HUES64 (cell line): Measurements from ENCODE around the gene STUM.

Experiments used
- H3K27ac ChIP-seq: 2 replicates; pipeline ENCODE4 v1.7.0; 2013; ENCODE audit warnings: low read depth, low read length, inconsistent platforms
- H3K27me3 ChIP-seq: 2 replicates; pipeline ENCODE4 v1.6.1; 2013; ENCODE audit warnings: mild to moderate bottlenecking, low read length; ENCODE audit not compliant: insufficient read depth
- H3K36me3 ChIP-seq: 2 replicates; pipeline ENCODE4 v1.6.1; 2013; ENCODE audit warnings: mild to moderate bottlenecking, low read length; ENCODE audit not compliant: insufficient read depth
- H3K4me1 ChIP-seq: 2 replicates; pipeline ENCODE4 v1.6.1; 2013; ENCODE audit warnings: mild to moderate bottlenecking, low read length, moderate library complexity; ENCODE audit not compliant: insufficient read depth
- H3K4me3 ChIP-seq: 2 replicates; pipeline ENCODE4 v1.5.1; 2013; ENCODE audit warnings: mild to moderate bottlenecking, low read length, moderate library complexity
- H3K9ac ChIP-seq: 2 replicates; pipeline ENCODE4 v1.6.1; 2013; ENCODE audit warnings: mild to moderate bottlenecking, low read depth, low read length
- H3K9me3 ChIP-seq: 2 replicates; pipeline ENCODE4 v1.6.1; 2013; ENCODE audit warnings: low read depth, low read length; ENCODE audit not compliant: insufficient read depth
- WGBS: fragments of 150-250, 120-280 bp; methylation state at CpG from one replicate; pipeline ENCODE4 v1.1.7; 2013; ENCODE audit warnings: missing lambda C conversion rate; 5-methylcytosine and 5-hydroxymethylcytosine counted together

The STUM gene

GRCh38 chr1:226520640-226521355, 27.8 kb upstream of the STUM start:
- peaks cover 14% of the 10 kb centered on the region for H3K4me1 ChIP-seq
- no peak overlapping the region for H3K27ac ChIP-seq
- H3K36me3 ChIP-seq, result no peaks in the 10 kb centered on the region
- no peak overlapping the region for H3K4me3 ChIP-seq
- no peak overlapping the region for H3K9ac ChIP-seq
- no peaks in the 10 kb centered on the region for H3K9me3 ChIP-seq
- no peaks in the 10 kb centered on the region for H3K27me3 ChIP-seq
- WGBS, result 78% methylated on average over 9 of the region's 9 CpGs

DNA sequence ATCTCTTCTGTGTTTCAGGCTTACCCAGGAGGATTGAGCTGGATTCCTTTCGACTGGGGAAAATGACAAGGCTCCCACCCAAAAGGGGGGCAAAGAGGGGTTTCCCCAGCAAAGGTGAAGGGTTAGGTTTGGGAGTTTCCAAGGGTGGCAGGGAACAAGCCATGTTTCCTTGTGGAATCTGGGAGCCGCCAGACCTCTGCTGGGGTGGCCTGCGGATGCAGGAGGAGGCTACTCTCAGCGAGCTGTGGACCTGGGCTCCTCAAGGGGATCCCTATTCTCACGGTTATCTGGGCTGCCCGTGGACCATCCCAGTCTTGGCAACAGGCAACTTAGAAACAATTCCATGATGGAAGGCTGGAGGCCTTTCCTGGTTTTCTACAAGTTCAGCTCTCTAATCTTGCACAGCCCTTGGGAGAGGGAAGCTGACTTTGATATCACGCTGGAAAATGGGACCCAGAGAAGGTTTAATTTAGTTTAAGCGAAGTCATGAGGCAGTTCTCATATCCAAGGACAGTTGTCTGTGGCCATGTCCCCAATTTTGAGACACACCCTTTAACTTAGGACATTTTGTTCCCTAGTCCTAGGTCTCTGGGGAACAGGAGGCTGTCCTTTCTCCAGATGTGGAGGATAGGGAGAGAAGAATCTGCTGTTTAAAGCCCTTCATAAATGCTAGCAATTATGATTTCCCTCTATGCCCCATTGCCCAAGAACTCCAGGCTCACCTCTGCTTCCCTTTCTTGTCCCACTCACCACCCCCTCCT, 24.7 kb upstream of the STUM start:
- H3K27ac ChIP-seq, result no peak overlapping the region
- no peaks in the 10 kb centered on the region for H3K27me3 ChIP-seq
- no peaks in the 10 kb centered on the region for H3K36me3 ChIP-seq
- no peaks in the 10 kb centered on the region for H3K9me3 ChIP-seq
- H3K4me3 ChIP-seq, result no peak overlapping the region
- peaks cover 14% of the 10 kb centered on the region for H3K4me1 ChIP-seq
- no peak overlapping the region for H3K9ac ChIP-seq
- 92% methylated on average over 8 of the region's 8 CpGs for WGBS

DNA sequence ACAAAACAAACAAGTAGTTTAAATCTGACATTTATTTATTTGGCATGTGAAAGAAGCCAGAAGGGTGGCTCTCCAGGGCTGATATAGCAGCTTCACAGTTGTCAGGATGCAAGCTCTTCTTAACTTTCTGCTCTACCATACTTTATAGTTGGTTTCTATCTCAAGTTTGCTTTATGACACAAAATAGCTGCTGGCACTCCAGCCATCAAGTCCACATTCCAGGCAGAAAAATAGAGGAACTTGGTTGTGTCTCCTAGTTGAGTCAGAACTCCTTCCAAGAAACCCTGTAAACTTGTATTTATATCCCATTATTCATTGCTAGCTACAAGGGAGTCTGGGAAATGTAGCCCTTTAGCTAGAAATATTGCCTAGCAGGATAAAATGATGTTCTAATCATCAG, 24.0 kb upstream of the STUM start:
- Histone ChIP-seq H3K27me3 (no peaks in the 10 kb centered on the region), H3K9me3 (no peaks in the 10 kb centered on the region), H3K4me1 (peaks cover 12% of the 10 kb centered on the region), H3K4me3 (no peak overlapping the region), H3K27ac (no peak overlapping the region), H3K9ac (no peak overlapping the region), H3K36me3 (no peaks in the 10 kb centered on the region)

- H3K9ac ChIP-seq, result no peak overlapping the region
- no peaks in the 10 kb centered on the region for H3K9me3 ChIP-seq
- no peak overlapping the region for H3K27ac ChIP-seq
- H3K4me3 ChIP-seq, result no peak overlapping the region
- peaks cover under 1% of the 10 kb centered on the region; the same call in 1 of the 2 replicates for H3K4me1 ChIP-seq
- 92% methylated on average over 3 of the region's 3 CpGs for WGBS
- H3K27me3 ChIP-seq, result no peaks in the 10 kb centered on the region
- H3K36me3 ChIP-seq, result no peaks in the 10 kb centered on the region
Measured at GRCh38 chr1:226525750-226526149, 22.8 kb upstream of the STUM start.

DNA sequence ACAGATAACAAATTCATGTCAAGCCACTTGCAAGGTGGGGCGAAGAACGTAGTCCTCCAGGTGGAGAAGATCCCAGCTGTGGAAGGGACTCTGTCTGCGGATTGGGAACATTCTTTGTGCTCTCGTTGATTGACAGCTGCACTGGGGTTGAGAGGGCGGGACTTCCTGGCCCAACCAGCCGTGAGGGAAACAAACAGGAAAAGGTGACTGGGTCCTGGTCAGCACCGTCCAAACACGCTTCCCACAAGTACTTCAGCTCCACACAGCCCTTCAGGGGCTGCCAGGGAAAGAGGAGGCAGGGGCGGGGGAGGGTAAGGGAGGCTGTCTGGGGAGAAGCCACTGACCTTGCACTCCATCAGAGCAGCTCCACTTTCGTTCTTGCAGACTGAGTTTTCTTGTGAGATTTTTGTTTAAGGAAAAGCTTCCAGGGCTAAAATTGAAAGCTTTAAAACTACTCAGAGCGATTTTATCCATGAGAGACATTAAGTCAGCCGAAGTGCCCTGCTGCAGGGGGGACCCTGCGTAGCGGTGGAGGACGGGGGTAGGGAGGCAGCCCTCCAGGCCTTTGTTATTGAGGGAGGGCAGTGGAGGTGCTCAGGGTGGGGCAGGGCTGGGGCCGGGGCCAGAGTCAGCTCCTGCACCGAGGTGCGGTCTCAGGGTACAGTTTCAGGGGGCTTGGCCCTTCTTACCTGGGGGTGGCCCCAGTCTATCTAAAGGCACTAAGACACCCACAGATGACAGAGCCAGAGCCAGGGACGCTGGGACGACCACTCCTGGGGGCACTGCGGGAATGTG, 21.6 kb upstream of the STUM start:
- Histone ChIP-seq H3K36me3 (no peaks in the 10 kb centered on the region), H3K9me3 (no peaks in the 10 kb centered on the region), H3K27me3 (no peaks in the 10 kb centered on the region), H3K4me3 (no peak overlapping the region), H3K4me1 (no peaks in the 10 kb centered on the region), H3K9ac (no peak overlapping the region), H3K27ac (no peak overlapping the region)
- 84% methylated on average over 19 of the region's 21 CpGs for WGBS

DNA sequence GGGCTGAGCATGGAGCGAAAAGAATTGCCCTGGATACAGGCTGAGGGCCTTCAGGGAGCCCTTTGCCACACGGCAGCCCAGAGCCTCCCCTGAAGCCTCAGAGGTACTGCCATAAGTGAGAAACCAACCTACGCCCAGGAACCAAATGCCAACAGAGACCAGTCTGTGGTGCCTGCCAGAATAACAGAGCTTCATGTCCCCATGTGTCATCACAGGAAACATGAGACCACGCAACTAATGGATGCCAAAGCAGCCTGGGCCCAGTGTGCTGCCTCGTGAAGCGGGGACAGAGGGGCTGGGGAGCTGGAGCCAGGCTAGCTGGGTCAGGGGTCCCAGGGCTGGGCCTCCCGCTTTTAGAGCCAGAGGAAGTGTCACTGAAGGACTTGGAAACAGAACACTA, 18.7 kb upstream of the STUM start:
- 91% methylated on average over 7 of the region's 7 CpGs for WGBS

DNA sequence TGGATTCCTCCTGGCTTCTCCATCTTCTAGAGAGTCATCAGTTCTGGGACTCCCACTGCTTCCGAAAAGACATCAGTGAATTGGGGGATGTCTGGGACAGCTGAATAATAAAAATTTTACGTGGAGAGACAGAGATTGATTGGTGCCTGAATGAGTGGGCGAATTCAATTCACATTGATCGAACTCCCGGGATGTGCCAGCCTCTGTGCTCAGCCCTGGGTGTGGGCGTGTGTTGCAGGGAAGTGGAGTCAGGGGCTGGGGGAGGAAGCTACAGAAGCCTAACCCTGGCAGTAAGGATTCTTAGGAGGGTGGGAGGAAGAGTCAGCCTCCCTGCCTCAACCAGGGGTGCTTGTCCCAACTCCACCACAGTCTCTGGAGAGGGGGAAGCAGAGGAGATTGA, 18.0 kb upstream of the STUM start:
- no peaks in the 10 kb centered on the region for H3K9me3 ChIP-seq

More for the DNA sequence above, 18.7 kb upstream of the STUM start:
- Histone ChIP-seq H3K36me3 (no peaks in the 10 kb centered on the region), H3K27me3 (no peaks in the 10 kb centered on the region), H3K4me3 (no peak overlapping the region), H3K9ac (no peak overlapping the region), H3K4me1 (peaks cover 11% of the 10 kb centered on the region), H3K9me3 (no peaks in the 10 kb centered on the region), H3K27ac (no peak overlapping the region)

DNA sequence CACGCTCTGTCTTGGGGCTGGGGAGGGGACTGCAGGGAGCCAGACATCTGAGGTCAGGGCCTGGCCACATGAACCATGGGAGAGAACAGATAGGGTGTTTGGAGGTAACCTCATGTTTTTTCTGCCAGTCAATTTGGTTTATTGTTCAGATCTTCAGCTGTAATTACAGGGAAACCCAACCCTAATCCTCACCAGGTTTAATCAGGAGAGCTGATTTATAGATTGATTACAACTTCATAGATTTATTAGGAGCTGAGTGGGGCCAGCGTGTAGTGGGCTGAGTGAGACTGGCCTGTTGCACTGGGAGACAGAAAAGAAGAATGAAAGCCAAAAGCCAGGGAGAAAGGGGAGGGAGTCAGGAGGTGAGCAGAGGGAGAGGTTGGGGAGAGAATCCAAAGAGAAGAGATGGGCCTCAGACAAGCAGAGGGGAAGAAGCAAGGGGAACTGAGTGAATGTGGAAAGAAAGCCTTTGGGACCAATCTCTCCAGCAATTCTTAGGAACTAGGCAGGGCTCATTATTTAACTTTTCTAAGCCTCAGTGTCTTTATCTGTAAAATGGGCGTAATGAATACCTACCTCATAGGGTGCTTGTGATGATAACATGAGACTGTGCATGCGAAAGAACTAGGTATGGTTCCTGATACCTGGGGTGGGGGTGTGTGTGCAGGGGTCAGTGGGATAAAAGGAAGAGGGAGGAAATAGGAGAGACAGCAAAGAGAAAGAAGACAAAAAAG, 17.0 kb upstream of the STUM start:
- H3K9me3 ChIP-seq, result no peaks in the 10 kb centered on the region
- H3K36me3 ChIP-seq, result no peaks in the 10 kb centered on the region
- H3K4me3 ChIP-seq, result no peak overlapping the region
- no peaks in the 10 kb centered on the region for H3K27me3 ChIP-seq
- WGBS, result 90% methylated on average over 4 of the region's 4 CpGs
- no peak overlapping the region for H3K9ac ChIP-seq
- peaks cover 11% of the 10 kb centered on the region for H3K4me1 ChIP-seq
- H3K27ac ChIP-seq, result no peak overlapping the region

More for the DNA sequence above, 18.0 kb upstream of the STUM start:
- no peak overlapping the region for H3K27ac ChIP-seq
- no peak overlapping the region for H3K4me3 ChIP-seq
- no peaks in the 10 kb centered on the region for H3K27me3 ChIP-seq
- no peaks in the 10 kb centered on the region for H3K36me3 ChIP-seq
- WGBS, result 86% methylated on average over 6 of the region's 6 CpGs
- H3K4me1 ChIP-seq, result peaks cover 11% of the 10 kb centered on the region
- H3K9ac ChIP-seq, result no peak overlapping the region

GRCh38 chr1:226532553-226532952, 16.0 kb upstream of the STUM start:
- Histone ChIP-seq H3K36me3 (no peaks in the 10 kb centered on the region), H3K4me3 (no peak overlapping the region), H3K9me3 (no peaks in the 10 kb centered on the region), H3K4me1 (peaks cover 11% of the 10 kb centered on the region), H3K27me3 (no peaks in the 10 kb centered on the region), H3K27ac (no peak overlapping the region), H3K9ac (no peak overlapping the region)
- no CpG with 5 or more reads among the region's 2 CpGs for WGBS

GRCh38 chr1:226533220-226533619, 15.3 kb upstream of the STUM start:
- H3K9ac ChIP-seq, result no peak overlapping the region
- 78% methylated on average over 5 of the region's 5 CpGs for WGBS
- no peak overlapping the region for H3K27ac ChIP-seq
- H3K4me1 ChIP-seq, result peaks cover 11% of the 10 kb centered on the region
- H3K36me3 ChIP-seq, result no peaks in the 10 kb centered on the region
- no peak overlapping the region for H3K4me3 ChIP-seq
- H3K9me3 ChIP-seq, result no peaks in the 10 kb centered on the region
- H3K27me3 ChIP-seq, result no peaks in the 10 kb centered on the region
